ENCODE data around the gene APOF.
"Not testable (repeated sequence)": the region's sequence is repeated elsewhere in the genome, so short reads cannot be mapped to it uniquely, and the experiment has no call there.

Gene APOF

DNA sequence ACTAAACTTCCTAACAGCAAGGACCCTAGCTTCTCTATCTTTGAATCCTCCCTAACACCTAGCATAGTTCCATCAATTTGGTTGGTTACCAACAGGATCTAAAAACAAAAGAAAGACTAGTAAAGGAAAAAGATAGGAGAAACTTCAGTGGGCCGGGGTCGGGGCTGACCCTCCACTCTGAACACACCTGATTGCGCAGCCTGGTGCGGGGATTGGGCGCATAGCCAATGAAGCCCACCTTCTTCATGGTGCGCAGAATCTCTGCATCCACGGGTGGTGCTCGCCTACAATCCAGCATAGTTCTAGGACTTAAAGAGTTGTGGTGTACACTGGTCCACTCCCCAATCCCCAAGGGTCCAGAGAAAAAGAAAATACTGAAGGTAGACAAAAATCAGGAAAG, 36.5 kb downstream of the APOF start:
- H3K4me3 ChIP-seq (ENCODE audit: low read depth, low read length): no peak overlapping the region
- TF ChIP-seq, protein P1, sequence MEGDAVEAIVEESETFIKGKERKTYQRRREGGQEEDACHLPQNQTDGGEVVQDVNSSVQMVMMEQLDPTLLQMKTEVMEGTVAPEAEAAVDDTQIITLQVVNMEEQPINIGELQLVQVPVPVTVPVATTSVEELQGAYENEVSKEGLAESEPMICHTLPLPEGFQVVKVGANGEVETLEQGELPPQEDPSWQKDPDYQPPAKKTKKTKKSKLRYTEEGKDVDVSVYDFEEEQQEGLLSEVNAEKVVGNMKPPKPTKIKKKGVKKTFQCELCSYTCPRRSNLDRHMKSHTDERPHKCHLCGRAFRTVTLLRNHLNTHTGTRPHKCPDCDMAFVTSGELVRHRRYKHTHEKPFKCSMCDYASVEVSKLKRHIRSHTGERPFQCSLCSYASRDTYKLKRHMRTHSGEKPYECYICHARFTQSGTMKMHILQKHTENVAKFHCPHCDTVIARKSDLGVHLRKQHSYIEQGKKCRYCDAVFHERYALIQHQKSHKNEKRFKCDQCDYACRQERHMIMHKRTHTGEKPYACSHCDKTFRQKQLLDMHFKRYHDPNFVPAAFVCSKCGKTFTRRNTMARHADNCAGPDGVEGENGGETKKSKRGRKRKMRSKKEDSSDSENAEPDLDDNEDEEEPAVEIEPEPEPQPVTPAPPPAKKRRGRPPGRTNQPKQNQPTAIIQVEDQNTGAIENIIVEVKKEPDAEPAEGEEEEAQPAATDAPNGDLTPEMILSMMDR (IDR thresholded peaks at IDR 0.05; ENCODE audit: insufficient read depth, low read depth, low read length, missing control alignments): no peak
- no peak for DNase-seq (ENCODE audit: low read depth)

DNA sequence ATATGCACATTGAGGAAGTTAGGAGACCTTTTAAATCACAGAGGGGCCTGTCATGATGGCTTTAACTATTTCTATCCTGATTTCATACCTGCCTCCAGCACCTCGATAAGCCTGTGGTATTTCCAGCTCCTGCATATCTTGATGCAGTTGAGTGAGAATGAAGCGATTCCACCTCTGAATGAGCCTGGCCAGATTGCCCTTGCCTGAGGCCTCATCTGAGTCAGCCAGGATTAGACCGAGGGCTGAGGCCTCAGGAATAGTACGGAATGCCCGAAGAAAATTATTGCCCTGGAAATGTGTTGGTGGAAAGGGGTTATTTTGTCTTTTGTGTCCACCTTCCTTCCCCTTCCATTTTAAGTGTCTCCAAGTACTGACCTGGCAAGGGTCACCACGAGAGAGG, 38.5 kb downstream of the APOF start:
- no peak for DNase-seq (ENCODE audit: low read depth)
- no peak overlapping the region for H3K4me3 ChIP-seq (ENCODE audit: low read depth, low read length)
- TF ChIP-seq, protein P1 (IDR thresholded peaks at IDR 0.05; ENCODE audit: insufficient read depth, low read depth, low read length, missing control alignments): no peak

DNA sequence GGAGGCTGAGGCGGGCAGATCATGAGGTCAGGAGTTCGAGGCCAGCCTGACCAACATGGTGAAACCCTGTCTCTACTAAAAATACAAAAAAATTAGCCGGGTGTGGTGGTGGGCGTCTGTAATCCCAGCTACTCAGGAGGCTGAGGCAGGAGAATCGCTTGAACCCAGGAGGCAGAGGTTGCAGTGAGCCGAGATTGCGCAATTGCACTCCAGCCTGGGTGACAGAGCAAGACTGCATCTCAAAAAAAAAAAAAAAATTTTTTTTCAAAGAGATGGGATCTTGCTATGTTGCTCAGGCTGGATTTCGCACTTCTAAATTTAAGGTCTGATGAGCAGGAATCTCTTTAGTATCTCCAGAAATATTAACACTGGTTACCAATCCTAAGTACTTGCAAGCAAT, 41.0 kb downstream of the APOF start:
- not testable (repeated sequence) for DNase-seq (ENCODE audit: low read depth)

DNA sequence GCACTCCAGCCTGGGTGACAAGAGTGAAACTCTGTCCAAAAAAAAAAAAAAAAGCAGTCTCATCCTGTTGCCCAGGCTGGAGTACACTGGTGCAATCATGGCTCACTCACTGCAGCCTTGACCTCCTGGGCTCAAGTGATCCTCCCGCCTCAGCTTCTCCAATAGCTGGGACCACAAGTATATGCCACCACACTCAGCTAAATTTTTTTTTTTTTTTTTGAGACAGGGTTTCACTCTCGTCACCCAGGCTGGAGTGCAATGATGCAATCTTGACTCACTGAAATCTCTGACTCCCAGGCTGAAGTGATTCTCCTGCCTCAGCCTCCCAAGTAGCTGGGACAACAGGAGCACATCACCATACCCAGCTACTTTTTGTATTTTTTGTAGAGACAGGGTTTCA, 41.6 kb downstream of the APOF start:
- H3K4me3 ChIP-seq (ENCODE audit: low read depth, low read length): no peak overlapping the region
- TF ChIP-seq, protein P1 (IDR thresholded peaks at IDR 0.05; ENCODE audit: insufficient read depth, low read depth, low read length, missing control alignments): no peak
- DNase-seq (ENCODE audit: low read depth): no peak

More for the DNA sequence above, 41.0 kb downstream of the APOF start:
- H3K4me3 ChIP-seq (ENCODE audit: low read depth, low read length): not testable (repeated sequence)

DNA sequence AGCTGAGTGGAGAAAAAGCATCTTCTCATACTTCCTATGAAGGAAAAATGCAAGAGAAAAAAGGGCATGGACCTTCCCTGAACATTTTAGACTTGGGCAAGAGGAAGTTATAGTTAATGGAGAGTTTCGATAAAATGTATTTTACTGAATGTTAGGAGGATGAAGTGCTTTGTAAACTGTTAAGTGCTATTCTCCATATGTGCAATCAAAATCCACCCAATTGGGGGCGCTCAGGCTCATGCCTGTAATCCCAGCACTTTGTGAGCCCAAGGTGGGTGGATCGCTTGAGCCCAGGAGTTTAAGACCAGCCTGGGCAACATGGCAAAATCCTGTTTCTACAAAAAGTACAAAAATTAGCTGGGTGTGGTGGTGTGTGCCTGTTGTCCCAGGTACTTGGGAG, 45.0 kb downstream of the APOF start:
- TF ChIP-seq, protein P1 (IDR thresholded peaks at IDR 0.05; ENCODE audit: insufficient read depth, low read depth, low read length, missing control alignments): no peak
- no peak for DNase-seq (ENCODE audit: low read depth)
- H3K4me3 ChIP-seq (ENCODE audit: low read depth, low read length): no peak overlapping the region

DNA sequence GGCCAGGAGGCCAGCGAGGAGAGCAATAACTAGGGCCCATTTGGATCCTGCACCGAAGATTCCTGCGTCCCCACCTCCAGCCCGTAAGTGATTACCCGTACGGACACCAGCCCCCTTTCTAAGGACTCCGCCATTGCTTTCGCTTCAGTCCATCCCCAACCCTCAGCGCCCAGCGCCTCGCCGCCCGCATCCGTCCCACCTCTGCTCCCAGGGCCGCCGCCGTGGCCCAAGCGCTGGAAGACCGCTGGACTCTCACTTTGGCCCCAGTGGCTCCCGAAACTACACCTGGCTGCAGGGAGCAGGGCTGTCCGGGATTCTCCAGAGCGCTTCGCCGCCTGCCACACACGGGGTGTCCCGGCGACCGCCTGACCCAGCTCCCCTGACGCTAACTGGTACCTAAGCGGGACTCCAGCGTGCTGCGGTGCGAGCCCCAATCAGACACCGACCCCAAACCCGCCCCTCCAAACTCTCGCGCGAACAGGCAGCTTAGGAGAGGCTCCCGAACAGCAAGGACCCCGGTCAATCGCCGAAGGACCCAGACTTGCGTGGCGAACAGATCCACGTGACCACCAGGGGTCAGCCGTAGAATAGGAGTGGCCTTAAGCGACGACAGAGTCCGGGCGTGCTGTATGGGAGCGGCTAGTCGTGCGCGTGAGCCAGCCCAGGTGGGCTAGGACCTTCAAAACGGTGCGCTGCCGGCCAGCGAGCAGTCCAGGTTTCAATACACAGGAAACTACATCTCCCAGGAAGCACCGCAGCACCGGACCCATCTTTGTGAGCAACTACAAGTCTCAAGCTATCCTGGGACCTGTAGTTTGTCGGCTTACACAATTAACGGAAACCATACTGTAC, 46.8 kb downstream of the APOF start, which contains the start of gene CNPY2:
CNPY2 (minus strand) TSS at position 367 of the 852 bp plus-strand sequence. CDS start 771 bp downstream, outside the sequence.
- TF ChIP-seq, protein P1 (IDR thresholded peaks at IDR 0.05; ENCODE audit: insufficient read depth, low read depth, low read length, missing control alignments): peak; percentile 13
- DNase-seq (ENCODE audit: low read depth): peak; percentile 100
- H3K4me3 ChIP-seq (ENCODE audit: low read depth, low read length): peak within 1 kb of the TSS; percentile 82

DNA sequence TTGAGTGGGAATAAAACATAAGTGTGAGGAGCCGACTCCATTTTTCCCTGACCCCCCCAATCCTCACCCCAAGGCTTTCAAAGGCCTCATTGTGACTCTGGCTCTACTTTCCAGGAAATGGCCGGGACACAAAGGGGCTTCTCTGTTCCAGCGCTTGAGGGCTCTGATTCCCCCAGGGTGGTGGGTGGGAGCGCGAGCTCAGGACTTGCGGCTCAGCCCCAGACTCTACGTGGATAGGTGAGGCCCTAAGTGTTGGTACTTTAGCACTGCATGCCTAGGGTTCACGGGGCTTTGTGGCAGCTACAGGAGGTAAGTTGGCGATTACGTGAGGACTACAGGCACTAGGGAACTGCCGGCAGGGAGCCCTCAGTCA, 47.4 kb downstream of the APOF start:
- DNase-seq (ENCODE audit: low read depth): no peak
- peak overlapping the region; percentile 82 for H3K4me3 ChIP-seq (ENCODE audit: low read depth, low read length)
- TF ChIP-seq, protein P1 (IDR thresholded peaks at IDR 0.05; ENCODE audit: insufficient read depth, low read depth, low read length, missing control alignments): no peak

Measured in GM12865 (cell line).